GM19099 (cell line): ENCODE data around the gene DYNLT4.

Experiments
- POLR2A ChIP-seq: IDR thresholded peaks from 3 replicates; pipeline ENCODE4 v1.6.1; 2011; ENCODE audit warnings: low read depth; ENCODE audit not compliant: insufficient read length; ENCODE audit errors: extremely low read depth

Gene DYNLT4

GRCh38 chr1:44786138-44786840, 20.9 kb downstream of the DYNLT4 start:
- TF ChIP-seq POLR2A = peak; percentile 43

GRCh38 chr1:44785501-44786137, 21.5 kb downstream of the DYNLT4 start:
- no peak for TF ChIP-seq POLR2A

- no peak for TF ChIP-seq POLR2A
These were observed 22.1 kb downstream of the DYNLT4 start for GRCh38 chr1:44785029-44785380.

- TF ChIP-seq POLR2A = peak; percentile 62
These were observed 22.8 kb downstream of the DYNLT4 start for GRCh38 chr1:44784094-44785028.

- no peak for TF ChIP-seq POLR2A
These were observed 23.5 kb downstream of the DYNLT4 start for GRCh38 chr1:44783697-44784093.

GRCh38 chr1:44780583-44781121, 26.5 kb downstream of the DYNLT4 start:
- TF ChIP-seq POLR2A = peak; percentile 35

GRCh38 chr1:44778705-44779576, 28.2 kb downstream of the DYNLT4 start:
- TF ChIP-seq POLR2A = no peak

- no peak for TF ChIP-seq POLR2A
These were observed 29.0 kb downstream of the DYNLT4 start for GRCh38 chr1:44777969-44778635.

GRCh38 chr1:44777547-44777946, 29.6 kb downstream of the DYNLT4 start:
- no peak for TF ChIP-seq POLR2A

GRCh38 chr1:44776730-44777068, 30.5 kb downstream of the DYNLT4 start:
- no peak for TF ChIP-seq POLR2A

- TF ChIP-seq POLR2A = no peak
These were observed 31.0 kb downstream of the DYNLT4 start for GRCh38 chr1:44775930-44776729.

- peak; percentile 99 for TF ChIP-seq POLR2A
These were observed 31.8 kb downstream of the DYNLT4 start, which contains the start of gene RPS8 for GRCh38 chr1:44775078-44775929. Gene RPS8 (plus strand): TSS chr1:44775540. CDS start chr1:44775597, 57 bp downstream.
